ENCODE results near the gene GAREM2.

DNA sequence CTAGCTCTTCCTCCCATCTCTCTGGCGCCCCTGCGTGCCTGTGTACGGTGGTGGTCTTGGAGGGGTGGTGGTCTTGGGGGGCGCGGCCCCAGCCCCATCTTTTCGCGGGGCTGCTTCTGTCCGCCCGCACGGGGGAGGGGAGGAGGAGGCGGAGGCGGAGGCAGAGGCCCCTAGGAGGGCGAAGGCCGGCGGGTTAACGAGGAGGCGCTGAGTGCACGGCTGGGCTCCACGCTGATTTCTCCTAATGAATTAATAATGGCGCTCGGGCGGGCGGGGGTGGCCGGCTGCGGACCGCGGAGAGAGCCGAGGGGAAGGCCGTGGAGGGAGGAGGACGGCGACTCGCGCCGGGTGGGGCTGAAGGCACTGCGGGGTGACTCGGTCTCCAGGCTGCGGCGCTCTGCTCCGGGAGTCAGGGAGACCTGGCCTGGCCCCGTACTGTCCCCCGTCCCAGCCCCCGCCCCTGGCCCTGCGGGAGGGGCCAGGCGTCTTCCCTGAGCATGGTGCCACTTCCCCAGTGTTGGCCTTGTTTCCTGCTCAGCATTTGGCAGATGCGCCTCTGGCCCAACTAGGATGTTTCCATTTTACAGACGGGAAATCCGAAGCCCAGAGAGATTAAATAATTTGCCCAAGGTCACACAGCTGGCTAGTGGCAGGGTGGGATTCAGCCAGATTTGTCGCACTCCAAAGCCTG, 6.0 kb downstream of the GAREM2 start:
- TF ChIP-seq, protein P1, sequence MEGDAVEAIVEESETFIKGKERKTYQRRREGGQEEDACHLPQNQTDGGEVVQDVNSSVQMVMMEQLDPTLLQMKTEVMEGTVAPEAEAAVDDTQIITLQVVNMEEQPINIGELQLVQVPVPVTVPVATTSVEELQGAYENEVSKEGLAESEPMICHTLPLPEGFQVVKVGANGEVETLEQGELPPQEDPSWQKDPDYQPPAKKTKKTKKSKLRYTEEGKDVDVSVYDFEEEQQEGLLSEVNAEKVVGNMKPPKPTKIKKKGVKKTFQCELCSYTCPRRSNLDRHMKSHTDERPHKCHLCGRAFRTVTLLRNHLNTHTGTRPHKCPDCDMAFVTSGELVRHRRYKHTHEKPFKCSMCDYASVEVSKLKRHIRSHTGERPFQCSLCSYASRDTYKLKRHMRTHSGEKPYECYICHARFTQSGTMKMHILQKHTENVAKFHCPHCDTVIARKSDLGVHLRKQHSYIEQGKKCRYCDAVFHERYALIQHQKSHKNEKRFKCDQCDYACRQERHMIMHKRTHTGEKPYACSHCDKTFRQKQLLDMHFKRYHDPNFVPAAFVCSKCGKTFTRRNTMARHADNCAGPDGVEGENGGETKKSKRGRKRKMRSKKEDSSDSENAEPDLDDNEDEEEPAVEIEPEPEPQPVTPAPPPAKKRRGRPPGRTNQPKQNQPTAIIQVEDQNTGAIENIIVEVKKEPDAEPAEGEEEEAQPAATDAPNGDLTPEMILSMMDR (IDR thresholded peaks at IDR 0.05; ENCODE audit: low read length), result no peak
- no peak for TF ChIP-seq EZH2 (IDR thresholded peaks at IDR 0.05; ENCODE audit: borderline replicate concordance, low read length)
